Liver (tissue), 9 donors: Measurements from ENCODE around the gene CLCN4. TPM values are rescaled to one million over a fixed set of nuclear protein-coding genes. Genes with fewer than 3 reads are reported as not detected.

Experiments used
- DNase-seq: peaks from one replicate; pipeline ENCODE4 v3.0.0-alpha.2; 2017; ENCODE audit warnings: low spot score
- H3K27ac ChIP-seq, 2 donors: one replicate each; pipeline ENCODE4 v1.7.0; 2013; ENCODE audit warnings: inconsistent platforms in 2 of 2, low read length in 2 of 2, control low read depth in 1 of 2, low read depth in 1 of 2, mild to moderate bottlenecking in 1 of 2
- H3K27me3 ChIP-seq, 4 donors: one replicate each; pipeline versions ENCODE4 v1.6.1 to v1.7.0; 2013; ENCODE audit warnings: low read length in 3 of 4, inconsistent platforms in 1 of 4, mild to moderate bottlenecking in 1 of 4, moderate library complexity in 1 of 4; ENCODE audit not compliant: control insufficient read depth in 4 of 4, insufficient read depth in 4 of 4
- H3K36me3 ChIP-seq, 4 donors: one replicate each; pipeline versions ENCODE4 v1.6.1 to v1.7.0; 2013; ENCODE audit warnings: low read length in 3 of 4, mild to moderate bottlenecking in 3 of 4, low read depth in 1 of 4, moderate library complexity in 1 of 4; ENCODE audit not compliant: control insufficient read depth in 4 of 4, insufficient read depth in 3 of 4
- H3K4me1 ChIP-seq, 4 donors: one replicate each; pipeline versions ENCODE4 v1.6.1 to v1.7.0; 2013; ENCODE audit warnings: low read length in 3 of 4, mild to moderate bottlenecking in 3 of 4, moderate library complexity in 1 of 4; ENCODE audit not compliant: control insufficient read depth in 4 of 4, insufficient read depth in 4 of 4
- H3K4me3 ChIP-seq, 3 donors: one replicate each; pipeline versions ENCODE4 v1.6.1 to v1.7.0; 2013; ENCODE audit warnings: low read length in 3 of 3, control low read depth in 1 of 3, low read depth in 1 of 3, mild to moderate bottlenecking in 1 of 3
- H3K9ac ChIP-seq, 2 donors: one replicate each; pipeline ENCODE4 v1.7.0; 2013; ENCODE audit warnings: low read length in 2 of 2, mild to moderate bottlenecking in 2 of 2, moderate library complexity in 2 of 2, control low read depth in 1 of 2, low read depth in 1 of 2
- H3K9me3 ChIP-seq, 4 donors: one replicate each; pipeline versions ENCODE4 v1.6.1 to v1.7.0; 2013; ENCODE audit warnings: low read length in 3 of 4; ENCODE audit not compliant: control insufficient read depth in 4 of 4
- ATF3 ChIP-seq: IDR thresholded peaks from 2 replicates; pipeline ENCODE4 v1.6.1; 2016; ENCODE audit warnings: antibody characterized with exemption
- CTCF ChIP-seq: fragments of 150-350 bp; IDR thresholded peaks from 2 replicates; pipeline ENCODE4 v1.5.1; 2017; ENCODE audit warnings: improper control_type of control experiment, low read depth, low read length; ENCODE audit not compliant: missing input control
- EGR1 ChIP-seq, 2 donors: IDR thresholded peaks; 2 replicates each; pipeline ENCODE4 v1.6.1; 2016 to 2018; ENCODE audit warnings: antibody characterized with exemption in 2 of 2, low read depth in 2 of 2
- FOXA1 ChIP-seq: IDR thresholded peaks from 2 replicates; pipeline ENCODE4 v1.6.1; 2016; ENCODE audit warnings: antibody characterized with exemption
- FOXA2 ChIP-seq: IDR thresholded peaks from 2 replicates; pipeline ENCODE4 v1.6.1; 2016; ENCODE audit warnings: antibody characterized with exemption
- GABPA ChIP-seq, 2 donors: IDR thresholded peaks in 1 of 2; conservative IDR thresholded peaks in 1 of 2; 2 replicates each; pipeline ENCODE4 v1.6.1; 2016; ENCODE audit warnings: antibody characterized with exemption in 2 of 2, mild to moderate bottlenecking in 1 of 2, moderate library complexity in 1 of 2
- HNF4A ChIP-seq, 2 donors: conservative IDR thresholded peaks; 2 replicates each; pipeline ENCODE4 v1.6.1; 2016; ENCODE audit warnings: antibody characterized with exemption in 2 of 2, mild to moderate bottlenecking in 2 of 2
- HNF4G ChIP-seq: IDR thresholded peaks from 2 replicates; pipeline ENCODE4 v1.6.1; 2016; ENCODE audit warnings: antibody characterized with exemption
- JUND ChIP-seq, 2 donors: IDR thresholded peaks; 2 replicates each; pipeline ENCODE4 v1.6.1; 2016; ENCODE audit warnings: antibody characterized with exemption in 2 of 2
- MAX ChIP-seq: IDR thresholded peaks from 2 replicates; pipeline ENCODE4 v1.6.1; 2016; ENCODE audit warnings: antibody characterized with exemption
- NR2F2 ChIP-seq: IDR thresholded peaks from 2 replicates; pipeline ENCODE4 v1.6.1; 2016; ENCODE audit warnings: antibody characterized with exemption
- RAD21 ChIP-seq, 2 donors: IDR thresholded peaks; 2 replicates each; pipeline ENCODE4 v1.6.1; 2016; ENCODE audit warnings: antibody characterized with exemption in 2 of 2, mild to moderate bottlenecking in 2 of 2
- REST ChIP-seq: IDR thresholded peaks from 2 replicates; pipeline ENCODE4 v1.6.1; 2016; ENCODE audit warnings: antibody characterized with exemption, mild to moderate bottlenecking
- RXRA ChIP-seq, 2 donors: IDR thresholded peaks; 2 replicates each; pipeline ENCODE4 v1.6.1; 2017 to 2018; ENCODE audit warnings: antibody characterized with exemption in 2 of 2, mild to moderate bottlenecking in 1 of 2
- SP1 ChIP-seq: IDR thresholded peaks from 2 replicates; pipeline ENCODE4 v1.6.1; 2018; ENCODE audit warnings: antibody characterized with exemption, mild to moderate bottlenecking
- TAF1 ChIP-seq: conservative IDR thresholded peaks from 2 replicates; pipeline ENCODE4 v1.6.1; 2016; ENCODE audit warnings: antibody characterized with exemption, mild to moderate bottlenecking
- YY1 ChIP-seq: IDR thresholded peaks from 2 replicates; pipeline ENCODE4 v1.6.1; 2016; ENCODE audit warnings: antibody characterized with exemption, mild to moderate bottlenecking
- ZBTB33 ChIP-seq: IDR thresholded peaks from 2 replicates; pipeline ENCODE4 v1.6.1; 2016; ENCODE audit warnings: antibody characterized with exemption
- WGBS: extraction: QIAGEN DNeasy Blood & Tissue Kit; methylation state at CpG from one replicate; pipeline ENCODE4 v1.1.7; 2013; 5-methylcytosine and 5-hydroxymethylcytosine counted together
- polyA plus RNA-seq, 2 donors: library from polyadenylated mRNA; stranded (reverse) in 1 of 2; unstranded in 1 of 2; fragments of 200-250 nt in 1 of 2; fragments of >200 nt in 1 of 2; fragmentation: Nextera tagmentation in 1 of 2; extraction: Ambion mirVana in 1 of 2; gene quantifications; one replicate each; pipeline versions ENCODE4 v1.2.1 to v1.2.3, GENCODE V29; 2013 to 2015
- total RNA-seq, 2 donors: library from RNA; depleted of rRNA; stranded (reverse); fragments of >200 nt; gene quantifications; one replicate each; pipeline ENCODE4 v1.2.3, GENCODE V29; 2014
- donor health status: healthy.
- donor health status: healthy.
- donor health status: healthy.
- donor health status: healthy.
- donor health status: healthy.

Gene CLCN4
- total and polyA plus RNA-seq, 4 donors: 1.5 to 10.9 (median 4.0) TPM

- TF ChIP-seq TAF1 (no peak), MAX (no peak), YY1 (no peak), GABPA (IDR thresholded peaks at IDR 0.05 in 1 of 2, conservative IDR thresholded peaks at IDR 0.05 in 1 of 2) (no peak), ATF3 (no peak), RAD21 (IDR thresholded peaks at IDR 0.05) (no peak), FOXA1 (no peak), HNF4A (conservative IDR thresholded peaks at IDR 0.05) (no peak), NR2F2 (no peak), RXRA (IDR thresholded peaks at IDR 0.05) (no peak), SP1 (no peak), REST (no peak), ZBTB33 (no peak), EGR1 (IDR thresholded peaks at IDR 0.05; ENCODE audit: low read depth in 2 of 2) (no peak), FOXA2 (no peak), CTCF (no peak), HNF4G (no peak), JUND (IDR thresholded peaks at IDR 0.05) (no peak)
- 91% methylated on average over 8 of the region's 8 CpGs for WGBS
- no peak overlapping the region for H3K9ac ChIP-seq
- no peaks in the 10 kb centered on the region for H3K27me3 ChIP-seq
- no peak overlapping the region for H3K27ac ChIP-seq
- no peak for DNase-seq
- peaks cover 2 to 5% (median 5%) of the 10 kb centered on the region in 4 donors for H3K36me3 ChIP-seq
- H3K9me3 ChIP-seq: no peaks in the 10 kb centered on the region
- no peaks in the 10 kb centered on the region for H3K4me1 ChIP-seq
- H3K4me3 ChIP-seq: no peak overlapping the region
Measured at GRCh38 chrX:10216208-10216607, 59.4 kb downstream of the CLCN4 start.
